Activated naive CD4-positive, alpha-beta T cell treated with anti-CD3 and anti-CD28 coated beads, Interleukin-2, amount 10 ng/mL, durations not matched to agents 7 days and 5 days (primary cell): ENCODE data around the gene DOCK2.

ENCODE experiments used
- CTCF ChIA-PET: fragments of 350-600 bp; sonication (Branson Sonifier 250); formaldehyde crosslinking; loops from one replicate; lab custom pipeline; 2021; ENCODE audit warnings: antibody characterized with exemption; lab: Charles Lee
- DNase-seq: peaks from one replicate; pipeline ENCODE4 v3.0.0-alpha.2; 2020
- H3K27ac Mint-ChIP-seq: one replicate; pipeline ENCODE4 v1.8.0; 2021; ENCODE audit warnings: mild to moderate bottlenecking, moderate library complexity, mixed read lengths
- H3K27me3 Mint-ChIP-seq: one replicate; pipeline ENCODE4 v1.8.0; 2021; ENCODE audit warnings: mild to moderate bottlenecking, mixed read lengths
- H3K36me3 Mint-ChIP-seq: one replicate; pipeline ENCODE4 v1.8.0; 2021; ENCODE audit warnings: mixed read lengths
- H3K4me1 Mint-ChIP-seq: one replicate; pipeline ENCODE4 v1.8.0; 2021; ENCODE audit warnings: mixed read lengths
- H3K4me3 Mint-ChIP-seq: one replicate; pipeline ENCODE4 v1.8.0; 2021; ENCODE audit warnings: mild to moderate bottlenecking, moderate library complexity, mixed read lengths
- H3K9me3 Mint-ChIP-seq: one replicate; pipeline ENCODE4 v1.8.0; 2021; ENCODE audit warnings: mixed read lengths

The DOCK2 gene

DNA sequence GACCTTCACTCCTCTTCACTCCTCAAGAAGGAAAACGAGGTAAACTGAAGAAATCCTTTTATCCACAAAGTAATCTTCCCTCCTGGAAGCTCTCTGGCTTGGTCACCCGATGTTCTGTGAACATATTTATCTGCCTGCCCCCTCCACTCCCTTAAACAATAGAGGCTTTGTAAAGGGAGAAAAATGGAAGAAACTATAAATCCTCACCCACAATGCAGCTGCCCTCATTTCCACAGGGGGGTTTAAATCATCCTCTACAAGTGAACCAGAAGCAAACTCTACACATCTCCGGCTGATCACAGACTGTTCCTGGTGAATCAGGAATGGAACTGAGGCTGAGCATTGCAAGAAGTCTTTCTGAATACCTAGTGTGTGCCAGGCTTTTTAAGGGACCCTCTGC, 336.0 kb downstream of the DOCK2 start:
- Mint-ChIP-seq H3K4me3 (no peak overlapping the region), H3K36me3 (peaks cover 6% of the 10 kb centered on the region), H3K27ac (no peak overlapping the region), H3K9me3 (no peaks in the 10 kb centered on the region), H3K27me3 (no peaks in the 10 kb centered on the region), H3K4me1 (no peaks in the 10 kb centered on the region)
- DNase-seq: no peak
- CTCF ChIA-PET: no interaction called here

DNA sequence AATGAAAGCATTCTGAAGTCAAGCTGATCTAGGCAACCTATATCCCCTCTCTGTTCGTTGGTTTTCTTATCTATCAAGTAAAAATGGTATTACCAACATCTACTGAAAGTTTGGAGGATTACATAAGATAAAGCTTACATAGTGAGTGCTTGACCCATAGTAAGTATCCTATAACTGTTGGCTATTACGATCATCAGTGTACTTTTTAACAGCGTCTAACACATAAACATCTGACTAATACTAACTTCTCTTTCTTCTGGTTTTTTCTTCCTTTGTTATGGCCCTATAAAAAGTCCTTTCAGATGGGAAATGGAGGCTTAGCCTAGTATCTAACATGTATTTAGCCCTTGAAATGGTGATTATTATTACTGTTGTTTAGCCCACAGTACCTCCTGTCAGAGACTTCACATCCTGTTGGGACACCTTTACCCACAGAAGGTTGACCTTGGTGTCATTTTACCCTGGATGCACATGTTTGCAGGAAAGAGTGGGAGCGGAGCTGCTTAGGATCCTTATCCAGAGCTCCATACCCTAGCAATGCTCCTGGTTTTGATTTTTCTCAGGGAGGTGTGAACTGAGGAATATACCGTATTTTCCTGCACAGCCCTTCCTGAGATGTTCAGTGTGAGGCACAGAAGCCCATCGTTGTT, 337.2 kb downstream of the DOCK2 start:
- Mint-ChIP-seq H3K4me3 (no peak overlapping the region), H3K9me3 (no peaks in the 10 kb centered on the region), H3K27ac (no peak overlapping the region), H3K36me3 (peaks cover 6% of the 10 kb centered on the region), H3K27me3 (no peaks in the 10 kb centered on the region), H3K4me1 (no peaks in the 10 kb centered on the region)
- DNase-seq: no peak
- CTCF ChIA-PET: no interaction called here

DNA sequence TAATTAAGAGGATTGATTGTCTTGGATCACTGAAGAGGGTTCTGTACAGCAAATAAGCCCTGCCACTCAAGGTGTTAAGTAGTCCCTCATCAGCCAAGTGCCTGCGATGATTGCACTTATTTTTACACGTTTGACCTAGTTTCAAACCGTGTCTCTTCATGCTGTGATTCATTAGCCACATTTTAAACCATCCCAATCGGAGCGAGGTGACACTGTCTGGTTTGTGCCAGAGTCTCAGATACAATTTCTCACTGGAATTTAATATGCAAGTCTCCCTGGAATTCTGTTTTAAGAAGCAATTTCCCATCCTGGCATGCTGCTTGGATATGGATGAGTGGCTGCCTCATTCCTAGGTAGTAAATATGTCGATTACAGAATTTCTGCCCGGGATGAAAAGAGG, 341.6 kb downstream of the DOCK2 start:
- H3K36me3 Mint-ChIP-seq: peaks cover 18% of the 10 kb centered on the region
- no peaks in the 10 kb centered on the region for H3K9me3 Mint-ChIP-seq
- CTCF ChIA-PET: interaction anchor here (0.6 kb wide), 1 partner anchor 1747 kb away, joined by 3 read pairs; no protein-coding TSS in a partner anchor
- no peaks in the 10 kb centered on the region for H3K27me3 Mint-ChIP-seq
- H3K4me3 Mint-ChIP-seq: no peak overlapping the region
- no peak for DNase-seq
- H3K4me1 Mint-ChIP-seq: no peaks in the 10 kb centered on the region
- H3K27ac Mint-ChIP-seq: no peak overlapping the region

DNA sequence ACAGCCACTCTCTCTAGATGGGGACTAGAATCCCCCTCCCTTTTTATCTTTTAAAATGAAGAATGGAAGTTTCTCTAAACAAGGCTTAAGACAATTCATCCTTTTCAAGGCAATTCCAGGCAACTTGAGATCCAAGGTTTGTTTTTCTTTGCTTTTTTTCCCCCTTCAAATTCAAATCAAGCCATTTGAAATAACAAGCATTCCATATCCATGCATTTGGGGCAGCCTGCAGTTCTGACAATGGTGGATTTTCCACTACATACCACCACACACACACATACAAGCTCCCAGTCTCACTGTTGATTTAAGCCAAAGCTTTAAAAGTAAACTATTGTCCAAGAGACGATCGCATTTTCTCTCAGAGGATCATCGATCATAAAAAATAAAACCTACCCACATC, 342.8 kb downstream of the DOCK2 start:
- H3K4me3 Mint-ChIP-seq: no peak overlapping the region
- CTCF ChIA-PET: interaction anchor here (0.8 to 1.3 kb wide), 5 partner anchors 8 to 278 kb away, joined by 3 to 6 read pairs (median 3); no protein-coding TSS in a partner anchor
- no peaks in the 10 kb centered on the region for H3K27me3 Mint-ChIP-seq
- H3K27ac Mint-ChIP-seq: no peak overlapping the region
- H3K9me3 Mint-ChIP-seq: no peaks in the 10 kb centered on the region
- peaks cover 24% of the 10 kb centered on the region for H3K36me3 Mint-ChIP-seq
- no peak for DNase-seq
- no peaks in the 10 kb centered on the region for H3K4me1 Mint-ChIP-seq

DNA sequence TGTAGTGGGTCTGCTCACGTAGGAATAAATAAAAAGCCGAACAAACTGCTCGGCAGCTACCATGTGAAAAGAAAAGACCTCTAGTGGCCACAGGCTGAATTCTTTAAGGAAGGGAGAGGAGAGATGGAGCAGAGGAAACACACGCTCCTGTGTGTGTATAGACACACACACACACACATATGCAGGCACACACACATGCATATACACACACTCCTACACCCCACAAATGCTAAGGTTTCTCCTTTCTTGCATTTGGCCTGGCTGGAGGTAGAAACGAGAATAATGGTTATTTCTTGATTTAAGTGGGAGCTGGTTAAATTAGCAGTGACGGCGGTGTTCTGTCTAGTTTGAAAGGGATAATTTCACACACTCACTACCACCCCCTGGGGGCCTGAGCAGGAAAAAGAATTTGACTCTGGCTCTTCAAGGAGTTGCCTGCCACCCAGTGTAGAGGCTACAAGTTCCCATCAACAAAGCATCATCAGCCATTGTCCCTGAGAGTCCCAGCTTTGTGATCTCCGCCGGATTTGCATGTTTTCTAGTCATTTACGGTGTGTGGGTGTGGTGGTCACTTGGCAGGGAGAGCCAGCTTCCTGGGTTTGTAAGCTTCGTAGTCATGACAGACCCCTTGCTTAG, 343.5 kb downstream of the DOCK2 start, which contains the start of gene INSYN2B:
Gene INSYN2B (minus strand): TSS at position 78 of the 636 bp plus-strand sequence. CDS start 96,597 bp downstream, outside the sequence.
- peak; percentile 26 for DNase-seq
- H3K4me1 Mint-ChIP-seq: no peaks in the 10 kb centered on the region
- CTCF ChIA-PET: interaction anchor here (0.8 to 1.3 kb wide), 5 partner anchors 9 to 279 kb away, joined by 3 to 6 read pairs (median 3); no protein-coding TSS in a partner anchor
- no peaks in the 10 kb centered on the region for H3K9me3 Mint-ChIP-seq
- no peak within 1 kb of the TSS for H3K27ac Mint-ChIP-seq
- peaks cover 25% of the 10 kb centered on the region for H3K36me3 Mint-ChIP-seq
- H3K4me3 Mint-ChIP-seq: no peak within 1 kb of the TSS
- H3K27me3 Mint-ChIP-seq: no peaks in the 10 kb centered on the region

DNA sequence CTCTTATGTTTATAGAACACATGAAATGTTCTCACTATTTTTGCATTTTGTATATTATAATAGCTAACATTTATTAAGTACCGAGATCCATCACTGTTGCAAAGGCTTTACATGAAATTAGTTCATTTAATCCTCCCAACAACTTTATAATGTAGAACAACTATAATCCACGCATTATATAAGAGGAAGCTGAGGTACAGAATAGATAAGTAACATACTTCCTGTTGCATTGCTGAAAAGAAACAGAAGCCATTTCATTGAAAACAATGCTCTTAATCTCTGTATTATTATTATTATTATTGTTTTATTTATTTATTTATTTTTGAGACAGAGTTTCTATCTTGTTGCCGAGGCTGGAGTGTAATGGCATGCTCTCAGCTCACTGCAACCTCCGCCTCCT, 351.1 kb downstream of the DOCK2 start:
- H3K27ac Mint-ChIP-seq: no peak overlapping the region
- H3K9me3 Mint-ChIP-seq: no peaks in the 10 kb centered on the region
- no peak overlapping the region for H3K4me3 Mint-ChIP-seq
- CTCF ChIA-PET: no interaction called here
- H3K27me3 Mint-ChIP-seq: no peaks in the 10 kb centered on the region
- no peaks in the 10 kb centered on the region for H3K4me1 Mint-ChIP-seq
- DNase-seq: no peak
- H3K36me3 Mint-ChIP-seq: peaks cover 46% of the 10 kb centered on the region

DNA sequence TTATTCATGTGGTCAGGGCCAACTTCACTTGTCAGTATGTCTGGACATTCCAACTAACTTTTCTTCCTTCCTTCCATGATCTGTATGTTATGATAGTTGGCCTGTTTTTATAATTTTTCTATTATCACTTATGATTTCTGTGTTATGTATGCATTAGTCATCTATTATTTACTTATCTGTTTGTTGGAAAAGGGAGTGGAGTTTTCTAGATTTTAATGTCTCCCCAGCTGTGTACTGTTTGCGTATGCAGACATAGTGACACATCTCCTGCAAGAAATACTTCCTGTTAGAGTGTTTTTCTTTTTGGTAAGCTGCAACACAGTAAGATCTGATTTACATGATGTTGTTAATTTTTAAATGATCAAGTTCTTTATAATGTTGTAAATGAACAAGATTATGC, 351.9 kb downstream of the DOCK2 start:
- Mint-ChIP-seq H3K4me1 (no peaks in the 10 kb centered on the region), H3K27me3 (no peaks in the 10 kb centered on the region), H3K36me3 (peaks cover 42% of the 10 kb centered on the region), H3K4me3 (no peak overlapping the region), H3K27ac (no peak overlapping the region), H3K9me3 (no peaks in the 10 kb centered on the region)
- CTCF ChIA-PET: no interaction called here
- DNase-seq: no peak

DNA sequence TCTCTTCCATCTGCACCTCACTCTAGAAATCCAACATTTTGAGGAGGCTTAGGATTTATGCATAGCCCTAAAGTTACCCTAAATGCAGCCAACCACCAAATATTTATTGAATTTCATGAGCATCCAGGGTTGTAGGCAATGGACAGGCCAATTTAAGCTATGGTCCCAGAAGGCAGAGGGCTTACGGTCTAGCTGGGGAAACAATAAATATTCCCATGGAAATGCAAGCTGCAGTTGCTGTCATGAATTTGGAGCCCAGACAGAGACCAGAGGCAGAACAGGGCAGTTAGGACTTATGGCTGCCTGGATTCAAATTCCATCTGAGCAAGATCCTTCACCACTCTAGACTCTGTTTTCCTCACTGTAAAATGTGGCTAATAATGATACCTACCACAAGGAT, 352.3 kb downstream of the DOCK2 start:
- Mint-ChIP-seq H3K4me1 (no peaks in the 10 kb centered on the region), H3K9me3 (no peaks in the 10 kb centered on the region), H3K27me3 (no peaks in the 10 kb centered on the region), H3K27ac (no peak overlapping the region), H3K4me3 (no peak overlapping the region), H3K36me3 (peaks cover 43% of the 10 kb centered on the region)
- no peak for DNase-seq
- CTCF ChIA-PET: interaction anchor here (0.9 kb wide), 1 partner anchor 9 kb away, joined by 4 read pairs; the partner anchor contains the start of gene INSYN2B

DNA sequence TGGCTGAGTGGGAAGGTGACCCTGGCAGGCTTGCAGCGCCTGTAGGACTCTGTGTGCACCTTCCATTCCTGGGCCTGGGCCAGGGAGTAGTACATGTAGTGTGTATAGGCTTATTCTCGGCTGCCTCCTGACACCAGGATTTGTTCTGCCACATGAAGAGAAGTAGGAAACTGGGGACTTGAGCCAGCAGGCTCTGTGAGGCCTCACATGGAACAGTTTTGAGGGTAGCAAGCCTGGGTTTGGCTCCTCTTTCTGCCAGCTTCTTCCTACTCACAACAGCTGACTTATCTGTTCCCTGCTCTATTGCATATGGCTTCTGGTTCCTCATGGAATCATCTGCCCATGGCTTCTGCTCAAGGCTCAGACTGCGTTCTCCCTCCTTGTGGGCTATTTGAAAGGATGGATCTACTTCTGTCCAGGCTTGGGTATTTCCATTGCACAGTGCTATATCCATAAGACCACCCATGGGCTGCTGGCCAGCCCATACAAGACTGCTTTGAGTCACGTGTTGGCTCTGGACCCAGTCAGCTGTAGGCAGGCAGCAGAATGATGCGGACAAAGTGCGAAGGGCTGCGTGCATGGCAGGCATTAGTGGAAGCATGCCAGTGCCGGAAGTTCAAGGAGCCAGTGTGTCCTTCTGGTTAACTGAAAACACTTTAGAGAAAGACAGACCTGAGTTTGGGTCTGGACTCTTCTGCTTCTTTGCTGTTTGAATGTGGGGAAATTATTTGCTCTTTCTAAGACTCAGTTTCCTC, 354.2 kb downstream of the DOCK2 start:
- no peak overlapping the region for H3K4me3 Mint-ChIP-seq
- DNase-seq: no peak
- H3K36me3 Mint-ChIP-seq: peaks cover 45% of the 10 kb centered on the region
- no peak overlapping the region for H3K27ac Mint-ChIP-seq
- H3K27me3 Mint-ChIP-seq: no peaks in the 10 kb centered on the region
- H3K4me1 Mint-ChIP-seq: no peaks in the 10 kb centered on the region
- CTCF ChIA-PET: no interaction called here
- H3K9me3 Mint-ChIP-seq: no peaks in the 10 kb centered on the region

DNA sequence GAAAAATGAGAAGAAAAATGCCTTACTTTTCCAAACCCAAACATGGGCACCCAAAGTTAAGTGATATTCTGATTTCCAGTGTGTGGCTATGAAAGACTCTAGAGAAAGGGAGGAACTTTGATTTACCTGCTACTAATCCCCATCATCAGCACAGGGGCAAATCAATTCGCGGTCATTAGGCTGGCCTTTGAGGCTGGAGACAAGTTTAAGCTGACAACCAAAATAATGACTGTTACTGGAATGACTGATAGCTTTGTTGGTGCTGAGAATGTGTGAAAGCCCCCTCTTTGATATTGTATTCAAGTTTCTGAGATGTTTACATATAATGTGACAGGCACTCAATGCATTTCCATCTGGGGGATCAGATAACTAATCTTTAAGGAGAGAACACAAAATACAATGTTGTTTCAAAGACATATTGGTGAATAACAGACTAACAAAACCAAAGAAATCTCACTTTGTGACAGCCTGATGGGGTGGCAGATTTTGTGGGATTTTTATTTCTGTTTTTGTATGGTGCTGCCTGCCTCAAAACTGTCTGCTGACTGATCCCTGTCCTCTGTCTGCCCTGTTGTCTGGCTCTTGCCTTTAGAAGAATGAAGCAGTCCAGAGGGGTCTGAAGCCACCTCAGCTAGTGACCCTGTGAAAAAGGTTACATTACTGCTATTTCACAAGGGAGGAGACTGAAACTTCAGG, 355.9 kb downstream of the DOCK2 start:
- H3K36me3 Mint-ChIP-seq: peaks cover 39% of the 10 kb centered on the region

DNA sequence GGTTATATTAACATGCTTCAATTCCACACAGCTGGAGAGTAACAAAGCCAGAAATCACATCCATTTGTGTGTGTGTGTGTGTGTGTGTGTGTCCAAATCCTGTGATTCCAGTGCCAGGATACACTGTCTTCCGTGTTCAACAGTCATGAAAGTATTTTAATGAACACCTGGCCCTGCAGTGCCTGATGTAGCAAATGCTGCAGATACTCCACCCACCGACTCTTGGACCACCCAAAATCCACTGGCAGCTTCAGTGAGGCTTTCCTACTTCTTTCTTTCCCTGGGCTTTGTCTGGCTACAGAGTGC, 356.4 kb downstream of the DOCK2 start:
- Mint-ChIP-seq H3K27me3 (no peaks in the 10 kb centered on the region), H3K4me1 (no peaks in the 10 kb centered on the region), H3K4me3 (no peak overlapping the region), H3K27ac (no peak overlapping the region), H3K36me3 (peaks cover 44% of the 10 kb centered on the region), H3K9me3 (no peaks in the 10 kb centered on the region)
- DNase-seq: no peak
- CTCF ChIA-PET: no interaction called here

More for the DNA sequence above, 355.9 kb downstream of the DOCK2 start:
- DNase-seq: no peak
- Mint-ChIP-seq H3K4me1 (no peaks in the 10 kb centered on the region), H3K27me3 (no peaks in the 10 kb centered on the region), H3K9me3 (no peaks in the 10 kb centered on the region), H3K4me3 (no peak overlapping the region), H3K27ac (no peak overlapping the region)
- CTCF ChIA-PET: no interaction called here

DNA sequence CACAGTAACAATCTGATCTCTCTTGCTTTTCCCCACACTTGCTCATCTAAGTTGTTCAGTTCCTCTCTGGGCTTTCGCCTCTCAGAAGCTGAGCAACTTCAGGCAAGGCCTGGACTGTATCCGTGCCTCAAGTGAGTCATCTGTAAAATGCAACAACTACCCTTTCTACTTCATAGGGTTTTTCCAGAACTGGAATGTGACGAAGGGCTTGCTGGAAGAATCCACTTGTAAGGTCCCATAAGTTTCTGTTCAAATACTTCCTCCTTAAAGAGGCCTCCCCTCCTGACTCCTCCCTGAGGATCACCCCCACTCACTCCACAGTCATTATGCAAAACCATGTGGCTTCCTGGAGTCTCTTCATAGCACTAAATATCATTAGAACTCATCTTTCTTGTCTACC, 360.7 kb downstream of the DOCK2 start:
- H3K36me3 Mint-ChIP-seq: peaks cover 62% of the 10 kb centered on the region

DNA sequence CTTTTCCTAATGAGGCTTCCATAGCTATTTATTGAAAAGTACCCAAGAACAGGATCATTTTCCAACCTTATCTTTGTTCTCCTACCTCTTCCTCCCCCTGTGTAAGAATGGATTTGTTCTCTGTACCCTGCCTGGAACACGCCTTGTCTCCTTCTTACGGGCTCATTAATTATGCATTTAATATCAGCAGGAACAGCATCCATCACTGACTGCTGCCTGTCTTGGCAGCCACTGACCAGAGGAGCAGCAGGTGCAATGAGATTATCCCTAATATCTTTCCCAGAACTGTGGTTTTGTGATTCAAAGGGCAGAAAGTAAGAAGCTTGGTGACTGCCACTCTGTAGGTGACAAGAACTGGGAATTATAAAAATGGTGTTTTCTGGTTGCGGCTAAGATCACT, 362.5 kb downstream of the DOCK2 start:
- H3K27me3 Mint-ChIP-seq: no peaks in the 10 kb centered on the region
- H3K9me3 Mint-ChIP-seq: peaks cover 2% of the 10 kb centered on the region
- H3K4me1 Mint-ChIP-seq: no peaks in the 10 kb centered on the region
- H3K4me3 Mint-ChIP-seq: no peak overlapping the region
- no peak for DNase-seq
- peaks cover 65% of the 10 kb centered on the region for H3K36me3 Mint-ChIP-seq
- H3K27ac Mint-ChIP-seq: peak overlapping the region; percentile 1
- CTCF ChIA-PET: no interaction called here

More for the DNA sequence above, 360.7 kb downstream of the DOCK2 start:
- CTCF ChIA-PET: no interaction called here
- DNase-seq: no peak
- no peak overlapping the region for H3K27ac Mint-ChIP-seq
- H3K27me3 Mint-ChIP-seq: no peaks in the 10 kb centered on the region
- no peaks in the 10 kb centered on the region for H3K4me1 Mint-ChIP-seq
- no peak overlapping the region for H3K4me3 Mint-ChIP-seq
- H3K9me3 Mint-ChIP-seq: no peaks in the 10 kb centered on the region

DNA sequence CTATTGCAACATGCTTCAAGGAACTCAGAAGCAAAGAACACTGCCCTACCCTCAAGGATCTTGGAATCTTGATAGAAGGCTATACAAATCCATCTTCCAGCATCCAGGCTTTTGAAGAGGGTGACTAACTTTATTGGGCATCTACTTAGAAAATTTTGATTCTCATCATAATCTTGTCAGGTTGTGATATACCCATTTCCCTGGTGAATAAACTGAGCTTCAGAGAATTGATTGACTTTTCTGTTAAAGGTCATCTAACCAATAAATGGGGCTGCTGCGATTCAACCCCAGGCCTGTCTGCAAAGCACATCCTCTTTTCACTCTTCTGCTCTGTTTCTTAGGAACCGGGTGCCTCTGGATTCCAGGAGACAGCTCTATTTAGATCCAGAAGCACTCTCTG, 363.1 kb downstream of the DOCK2 start:
- peak overlapping the region; percentile 1 for H3K27ac Mint-ChIP-seq
- CTCF ChIA-PET: no interaction called here
- peaks cover 2% of the 10 kb centered on the region for H3K9me3 Mint-ChIP-seq
- no peak overlapping the region for H3K4me3 Mint-ChIP-seq
- no peaks in the 10 kb centered on the region for H3K27me3 Mint-ChIP-seq
- no peaks in the 10 kb centered on the region for H3K4me1 Mint-ChIP-seq
- peaks cover 64% of the 10 kb centered on the region for H3K36me3 Mint-ChIP-seq
- no peak for DNase-seq
